ENCODE measurements around the gene ITSN2.
"Not testable (repeated sequence)": the region's sequence is repeated elsewhere in the genome, so short reads cannot be mapped to it uniquely, and the experiment has no call there.

Gene ITSN2

DNA sequence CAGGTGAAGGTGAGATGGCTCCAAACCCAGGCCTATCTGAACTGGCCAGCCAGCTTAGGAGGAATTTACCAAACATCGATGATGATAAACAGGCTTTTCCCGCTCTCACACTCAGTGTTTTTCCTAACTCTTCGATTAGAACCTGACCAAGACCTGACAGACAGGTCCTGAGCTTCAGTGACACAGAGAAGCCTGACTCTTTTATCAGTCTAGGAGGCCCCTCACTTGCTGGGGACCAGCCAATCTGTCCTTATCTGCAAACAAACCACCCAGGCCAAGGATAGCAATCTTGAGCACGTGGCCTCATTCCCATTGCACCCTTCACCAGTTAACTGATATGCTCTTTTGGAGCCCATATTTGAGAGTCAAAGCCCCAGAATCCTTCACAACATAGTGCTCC, 1.9 kb upstream of the ITSN2 start:
- DNase-seq = no peak

- DNase-seq = no peak
Measured at GRCh38 chr2:24360963-24361330, 611 bp upstream of the ITSN2 start.

DNA sequence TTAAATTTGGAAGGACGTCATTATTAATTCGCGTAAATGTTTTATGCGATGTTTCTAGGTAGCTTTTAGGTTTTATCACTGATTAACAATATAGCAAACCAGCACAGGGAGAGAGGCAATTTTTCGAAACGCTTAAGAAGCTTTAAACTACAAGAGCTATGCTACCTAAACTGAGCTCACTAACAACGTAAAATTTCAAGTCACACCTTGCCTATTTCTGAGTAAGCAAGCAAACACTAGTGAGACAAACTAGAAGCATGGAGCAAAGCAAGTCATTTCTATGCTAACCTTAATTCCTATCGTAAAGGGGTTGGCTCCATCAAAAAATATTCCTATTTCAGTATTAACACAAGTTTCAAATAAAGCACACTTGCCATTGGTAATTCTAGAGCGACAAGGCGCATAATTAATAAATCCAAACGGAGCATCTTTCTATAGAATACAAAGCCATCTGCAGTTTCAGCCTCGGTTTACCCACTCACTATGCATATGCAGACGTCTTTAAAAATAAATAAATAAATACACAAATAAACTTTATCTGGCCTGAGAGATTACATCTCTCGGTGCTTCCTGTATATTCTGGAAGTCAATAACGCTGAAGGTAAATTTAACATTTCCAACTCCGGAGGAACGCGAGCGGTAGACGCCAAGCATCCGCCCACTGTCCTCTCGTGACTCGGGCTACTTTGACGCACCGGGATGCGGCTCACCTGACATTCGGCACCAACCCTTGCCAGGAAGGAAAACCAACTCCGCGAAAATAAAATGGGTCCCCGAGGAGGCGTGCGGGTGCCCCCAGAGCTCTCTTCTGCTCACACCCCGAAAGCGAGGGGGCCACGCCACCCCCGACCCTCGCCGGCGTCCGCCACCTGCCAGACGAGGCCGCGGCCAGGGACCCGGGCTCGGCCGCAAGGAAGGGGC, 947 bp downstream of the ITSN2 start:
- DNase-seq = peak; percentile 57

DNA sequence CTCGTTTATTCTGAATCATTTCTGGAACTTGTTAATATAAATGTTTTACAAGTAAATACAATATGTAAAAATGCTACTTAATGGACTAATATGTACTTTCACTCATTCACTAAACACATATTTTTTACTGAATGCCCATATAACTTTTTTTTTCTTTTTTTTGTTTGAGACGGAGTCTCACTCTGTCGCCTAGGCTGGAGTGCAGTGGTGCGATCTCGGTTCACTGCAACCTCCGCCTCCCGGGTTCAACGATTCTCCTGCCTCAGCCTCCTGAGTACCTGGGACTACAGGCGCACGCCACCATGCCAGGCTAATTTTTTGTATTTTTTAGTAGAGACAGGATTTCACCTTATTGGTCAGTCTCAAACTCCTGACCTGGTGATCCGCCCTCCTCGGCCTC, 2.6 kb downstream of the ITSN2 start:
- DNase-seq = not testable (repeated sequence)

DNA sequence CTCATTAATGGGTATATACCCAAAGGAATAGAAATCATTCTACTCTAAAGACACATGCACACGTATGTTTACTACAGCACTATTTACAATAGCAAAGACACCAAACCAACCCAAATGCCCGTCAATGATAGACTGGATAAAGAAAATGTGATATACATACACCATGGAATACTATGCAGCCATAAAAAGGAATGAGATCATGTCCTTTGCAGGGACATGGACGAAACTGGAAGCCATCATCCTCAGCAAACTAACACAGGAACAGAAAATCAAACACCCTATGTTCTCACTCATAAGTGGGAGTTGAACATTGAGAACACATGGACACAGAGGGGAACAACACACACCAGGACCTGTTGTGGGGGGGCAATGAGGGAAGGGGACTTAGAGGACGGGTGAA, 3.2 kb downstream of the ITSN2 start:
- DNase-seq = not testable (repeated sequence)

DNA sequence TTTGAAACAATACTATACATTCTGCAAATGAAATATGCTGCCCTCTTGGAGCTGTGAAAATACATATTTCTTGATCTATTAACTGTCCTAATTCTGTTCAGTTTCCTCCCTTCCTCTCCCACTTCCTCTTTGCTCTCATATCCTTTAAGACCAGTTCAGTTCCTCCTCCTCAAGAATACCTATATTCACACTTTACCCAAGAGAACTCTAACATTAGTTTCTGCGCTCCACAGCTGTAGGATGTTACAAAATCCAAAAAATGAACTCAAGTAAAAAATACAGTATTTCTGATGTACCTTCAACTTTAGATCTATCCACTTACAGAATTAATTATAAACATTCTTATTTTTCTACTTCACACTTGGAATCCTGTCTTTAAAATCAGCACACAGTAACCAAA, 5.4 kb downstream of the ITSN2 start:
- no peak for DNase-seq

- DNase-seq = no peak
Measured at GRCh38 chr2:24354395-24354794, 5.9 kb downstream of the ITSN2 start.

DNA sequence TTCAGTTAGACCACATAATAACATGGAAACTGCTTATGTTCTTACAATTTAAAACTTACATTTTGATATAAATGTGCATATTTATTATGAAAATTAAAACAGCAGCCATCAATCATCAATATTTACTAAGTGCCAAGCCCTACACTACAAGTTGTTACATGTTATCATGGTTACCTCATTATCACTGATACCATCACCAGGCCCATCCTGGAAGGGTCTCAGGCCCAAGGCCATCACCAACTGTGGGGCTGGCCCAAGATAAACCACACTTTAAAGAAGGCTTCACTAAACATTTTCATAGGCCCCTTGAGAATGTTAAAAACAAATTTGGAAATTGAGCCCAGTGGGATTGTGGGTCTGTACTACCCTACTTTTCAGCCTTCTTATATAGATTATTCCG, 6.4 kb downstream of the ITSN2 start:
- DNase-seq = no peak

DNA sequence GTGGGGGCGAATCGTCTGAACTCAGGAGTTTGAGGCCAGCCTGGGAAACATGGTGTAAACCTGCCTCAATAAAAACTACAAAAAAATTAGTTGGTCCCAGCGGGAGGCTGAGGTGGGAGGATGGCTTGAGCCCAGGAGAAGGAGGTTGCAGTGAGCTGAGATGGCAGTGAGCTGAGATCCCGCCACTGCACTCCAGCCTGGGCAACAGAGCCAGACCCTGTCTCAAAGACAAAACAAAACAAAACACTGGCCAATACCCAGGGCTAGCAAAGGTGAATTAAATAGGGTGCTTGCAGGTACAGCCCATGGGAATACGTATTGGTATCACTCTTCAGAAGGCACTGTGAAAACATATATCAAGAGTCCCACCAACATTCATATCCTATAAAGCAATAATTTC, 7.0 kb downstream of the ITSN2 start:
- DNase-seq = no peak

- no peak for DNase-seq
Measured at GRCh38 chr2:24352664-24353063, 7.7 kb downstream of the ITSN2 start.

DNA sequence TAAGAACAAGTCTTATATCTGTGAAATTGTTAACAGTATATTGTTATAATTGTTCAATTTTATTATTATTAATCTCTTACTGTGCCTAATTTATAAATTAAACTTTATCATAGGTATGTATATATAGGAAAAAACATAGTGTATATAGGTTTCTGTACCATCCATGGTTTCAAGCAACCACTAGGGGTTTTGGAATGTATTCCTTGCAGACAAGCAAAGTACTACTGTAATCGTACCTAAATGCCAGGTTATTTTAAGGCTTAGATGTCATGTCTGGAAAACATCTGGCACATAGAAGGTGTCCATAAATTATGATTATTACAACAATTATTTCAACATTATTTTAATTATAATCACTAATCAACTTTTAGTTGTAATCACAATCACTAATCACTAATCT, 8.4 kb downstream of the ITSN2 start:
- no peak for DNase-seq

- no peak for DNase-seq
Measured at GRCh38 chr2:24351627-24351938, 8.8 kb downstream of the ITSN2 start.

- DNase-seq = no peak
Measured at GRCh38 chr2:24350826-24351626, 9.3 kb downstream of the ITSN2 start.

GRCh38 chr2:24349097-24349496, 11.2 kb downstream of the ITSN2 start:
- DNase-seq = no peak

DNA sequence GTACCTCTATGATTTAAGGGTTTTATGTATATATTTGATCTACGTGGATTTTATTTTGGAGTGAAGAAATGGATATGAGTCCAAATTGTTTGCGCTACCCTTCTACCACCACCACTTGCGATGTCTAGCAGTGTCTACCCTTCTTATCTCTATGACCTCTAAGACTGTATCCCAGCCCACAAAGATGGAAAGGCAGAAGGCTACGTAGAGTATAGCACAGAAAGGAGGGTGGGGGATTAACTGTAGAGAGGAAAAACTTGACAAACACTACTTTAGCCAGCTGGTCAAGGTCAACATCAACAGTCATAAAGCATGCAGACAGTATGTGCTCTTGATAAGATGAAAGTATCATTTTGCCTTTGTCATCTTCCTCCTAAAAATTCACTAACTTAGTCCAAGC, 14.4 kb downstream of the ITSN2 start:
- DNase-seq = no peak

DNA sequence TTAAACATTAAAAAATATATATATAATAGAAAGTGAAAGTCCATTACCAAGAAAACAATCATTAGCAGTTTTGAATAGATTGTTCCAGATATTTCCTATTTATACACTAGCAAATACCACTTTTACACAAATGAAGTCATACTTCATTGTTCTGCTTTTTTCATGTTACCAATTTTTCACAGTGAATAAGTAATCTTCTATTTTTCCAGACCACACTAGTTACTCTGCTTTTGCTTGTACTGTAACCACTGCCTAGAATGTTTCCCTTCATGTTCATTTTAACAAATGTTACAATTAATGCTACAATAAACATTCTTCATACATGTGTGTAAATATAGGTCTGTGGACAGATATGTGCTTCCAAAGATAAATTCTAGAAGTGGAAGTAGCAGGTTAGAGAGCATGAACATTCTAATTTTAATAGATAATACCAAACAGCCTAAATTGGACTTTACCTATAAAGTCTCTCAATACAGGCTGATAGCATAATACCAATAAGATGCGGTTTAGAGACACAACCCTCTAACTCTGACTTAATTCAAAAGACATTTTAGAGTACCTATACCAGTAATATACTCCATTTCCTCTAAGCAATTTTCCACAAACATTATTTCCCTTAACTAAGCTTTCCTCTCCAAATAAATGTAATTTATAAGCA, 17.0 kb downstream of the ITSN2 start:
- DNase-seq = no peak

DNA sequence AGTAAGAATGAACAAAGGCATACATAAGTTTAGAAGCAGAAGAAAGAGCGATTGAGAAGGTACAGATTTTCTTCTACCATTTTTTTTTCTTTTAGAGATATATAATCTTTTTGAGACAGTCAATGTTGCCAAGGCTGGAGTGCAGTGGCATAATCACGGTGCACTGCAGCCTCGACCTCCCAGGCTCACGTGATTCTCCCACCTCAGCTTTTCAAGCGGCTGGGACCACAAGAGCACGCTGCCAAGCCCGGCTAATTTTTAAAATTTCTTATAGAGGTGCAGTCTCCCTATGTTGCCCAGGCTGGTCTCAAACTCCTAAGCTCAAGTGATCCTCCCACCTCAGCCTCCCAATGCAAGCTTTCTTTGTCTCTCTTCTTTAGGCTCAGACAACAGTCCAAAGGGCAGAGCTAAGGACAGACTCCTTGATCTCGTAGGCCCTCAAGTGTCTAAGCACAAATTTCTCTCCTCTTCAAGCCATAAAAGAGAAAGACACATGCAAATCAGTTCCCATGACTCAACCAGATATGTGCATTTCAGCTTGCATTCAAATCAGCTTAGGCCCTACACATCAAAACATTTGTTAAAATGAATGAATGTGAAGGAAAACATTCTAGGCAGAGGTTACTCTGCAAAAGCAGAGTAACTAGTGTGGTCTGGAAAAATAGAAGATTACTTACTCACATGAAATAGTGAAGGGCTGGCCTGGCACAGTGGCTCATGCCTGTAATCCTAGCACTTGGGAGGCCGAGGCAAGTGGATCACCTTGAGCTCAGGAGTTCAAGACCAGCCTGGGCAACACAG, 18.0 kb downstream of the ITSN2 start:
- DNase-seq = no peak

GRCh38 chr2:24339856-24340262, 20.5 kb downstream of the ITSN2 start:
- DNase-seq = no peak

GRCh38 chr2:24339098-24339497, 21.2 kb downstream of the ITSN2 start:
- not testable (repeated sequence) for DNase-seq

- DNase-seq = no peak
Measured at GRCh38 chr2:24337890-24338289, 22.4 kb downstream of the ITSN2 start.

DNA sequence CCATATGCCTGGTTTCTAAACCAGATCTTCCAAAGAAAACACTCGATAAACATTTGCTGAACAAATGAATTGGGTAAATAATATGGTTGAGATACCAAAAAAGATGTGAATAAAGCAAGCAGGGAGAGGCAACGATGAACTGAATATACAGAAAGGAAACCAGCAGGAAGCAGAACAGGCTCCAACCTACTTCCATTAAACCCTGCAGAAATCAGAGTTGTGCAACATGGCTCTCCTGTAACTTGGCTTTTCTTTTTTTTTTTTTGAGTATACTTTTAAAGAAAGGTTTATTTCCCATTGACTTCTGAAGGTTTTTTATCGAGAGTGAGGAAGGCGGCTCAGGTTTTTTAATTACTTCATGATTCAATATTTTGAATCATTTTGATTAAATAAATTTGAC, 23.5 kb downstream of the ITSN2 start:
- DNase-seq = no peak

DNA sequence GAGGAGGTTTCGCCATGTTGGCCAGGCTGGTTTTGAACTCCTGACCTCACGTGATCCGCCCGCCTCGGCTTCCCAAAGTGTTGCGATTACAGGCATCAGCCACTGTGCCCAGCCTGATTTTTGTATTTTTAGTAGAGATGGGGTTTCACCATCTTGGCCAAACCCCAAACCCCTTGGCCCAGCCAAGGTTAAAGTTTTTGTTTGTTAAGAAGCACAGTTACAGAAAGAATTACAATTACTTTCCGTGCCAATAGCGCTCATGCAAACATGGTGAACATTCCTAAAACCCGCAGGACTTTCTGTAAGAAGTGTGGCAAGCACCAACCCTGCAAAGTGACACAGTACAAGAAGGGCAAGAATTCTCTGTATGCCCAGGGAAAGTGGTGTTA, 26.1 kb downstream of the ITSN2 start:
- no peak for DNase-seq

Measured in CD4-positive, alpha-beta T cell treated with Interleukin-12 subunit alpha and Interleukin-12 subunit beta, for 1 hour (primary cell).